Measurements from ENCODE around the gene HEXA. TPM values are rescaled to one million over a fixed set of nuclear protein-coding genes. Genes with fewer than 3 reads are reported as not detected.
"Not testable (repeated sequence)": the region's sequence is repeated elsewhere in the genome, so short reads cannot be mapped to it uniquely, and the experiment has no call there.

Gene HEXA
- total RNA-seq, 2 donors from 2014 or later, result 79.5 to 89.8 TPM

- no peak overlapping the region for H3K27ac ChIP-seq
These were observed 26.9 kb upstream of the HEXA start for GRCh38 chr15:72402726-72403125.

GRCh38 chr15:72398648-72399047 lies 22.8 kb upstream of the HEXA start:
- Histone ChIP-seq H3K4me1 (ENCODE audit: control insufficient read depth in 1 of 2, low read depth in 2 of 2) (no peaks in the 10 kb centered on the region), H3K27me3 (replicated peaks; ENCODE audit: insufficient read depth) (no peaks in the 10 kb centered on the region), H3K9me3 (no peaks in the 10 kb centered on the region), H3K36me3 (no peaks in the 10 kb centered on the region), H3K27ac (no peak overlapping the region), H3K4me3 (no peak overlapping the region)
- TF ChIP-seq, protein P1, sequence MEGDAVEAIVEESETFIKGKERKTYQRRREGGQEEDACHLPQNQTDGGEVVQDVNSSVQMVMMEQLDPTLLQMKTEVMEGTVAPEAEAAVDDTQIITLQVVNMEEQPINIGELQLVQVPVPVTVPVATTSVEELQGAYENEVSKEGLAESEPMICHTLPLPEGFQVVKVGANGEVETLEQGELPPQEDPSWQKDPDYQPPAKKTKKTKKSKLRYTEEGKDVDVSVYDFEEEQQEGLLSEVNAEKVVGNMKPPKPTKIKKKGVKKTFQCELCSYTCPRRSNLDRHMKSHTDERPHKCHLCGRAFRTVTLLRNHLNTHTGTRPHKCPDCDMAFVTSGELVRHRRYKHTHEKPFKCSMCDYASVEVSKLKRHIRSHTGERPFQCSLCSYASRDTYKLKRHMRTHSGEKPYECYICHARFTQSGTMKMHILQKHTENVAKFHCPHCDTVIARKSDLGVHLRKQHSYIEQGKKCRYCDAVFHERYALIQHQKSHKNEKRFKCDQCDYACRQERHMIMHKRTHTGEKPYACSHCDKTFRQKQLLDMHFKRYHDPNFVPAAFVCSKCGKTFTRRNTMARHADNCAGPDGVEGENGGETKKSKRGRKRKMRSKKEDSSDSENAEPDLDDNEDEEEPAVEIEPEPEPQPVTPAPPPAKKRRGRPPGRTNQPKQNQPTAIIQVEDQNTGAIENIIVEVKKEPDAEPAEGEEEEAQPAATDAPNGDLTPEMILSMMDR (IDR thresholded peaks at IDR 0.05), result no peak
- no peak for DNase-seq (ENCODE audit: low spot score)
- ATAC-seq (ENCODE audit: insufficient number of reproducible peaks, low FRiP score, low read depth), result no peak

More at GRCh38 chr15:72402726-72403125, 26.9 kb upstream of the HEXA start:
- Histone ChIP-seq H3K36me3 (no peaks in the 10 kb centered on the region), H3K9me3 (no peaks in the 10 kb centered on the region), H3K4me1 (ENCODE audit: control insufficient read depth in 1 of 2, low read depth in 2 of 2) (no peaks in the 10 kb centered on the region), H3K27me3 (replicated peaks; ENCODE audit: insufficient read depth) (no peaks in the 10 kb centered on the region), H3K4me3 (no peak overlapping the region)
- TF ChIP-seq, protein P1 (IDR thresholded peaks at IDR 0.05), result no peak
- ATAC-seq (ENCODE audit: insufficient number of reproducible peaks, low FRiP score, low read depth) (no peak), DNase-seq (ENCODE audit: low spot score) (no peak)

- Histone ChIP-seq H3K27me3 (replicated peaks; ENCODE audit: insufficient read depth) (no peaks in the 10 kb centered on the region), H3K9me3 (no peaks in the 10 kb centered on the region), H3K36me3 (no peaks in the 10 kb centered on the region), H3K4me1 (ENCODE audit: control insufficient read depth in 1 of 2, low read depth in 2 of 2) (no peaks in the 10 kb centered on the region), H3K4me3 (no peak within 1 kb of the TSS), H3K27ac (no peak within 1 kb of the TSS)
- DNase-seq (ENCODE audit: low spot score) (no peak), ATAC-seq (ENCODE audit: insufficient number of reproducible peaks, low FRiP score, low read depth) (no peak)
- TF ChIP-seq, protein P1 (IDR thresholded peaks at IDR 0.05), result no peak
These were observed 22.2 kb upstream of the HEXA start, which contains the start of gene TMEM202 for GRCh38 chr15:72397796-72398588. TSS of gene TMEM202 (plus strand) at chr15:72398305. CDS start at chr15:72398327, 22 bp downstream.

GRCh38 chr15:72396331-72396730 lies 20.5 kb upstream of the HEXA start:
- H3K27ac ChIP-seq; H3K4me1 ChIP-seq (ENCODE audit: control insufficient read depth in 1 of 2, low read depth in 2 of 2); DNase-seq (ENCODE audit: low spot score); ATAC-seq (ENCODE audit: insufficient number of reproducible peaks, low FRiP score, low read depth); H3K27me3 ChIP-seq (replicated peaks; ENCODE audit: insufficient read depth); H3K4me3 ChIP-seq; H3K36me3 ChIP-seq; H3K9me3 ChIP-seq: not testable (repeated sequence)

DNA sequence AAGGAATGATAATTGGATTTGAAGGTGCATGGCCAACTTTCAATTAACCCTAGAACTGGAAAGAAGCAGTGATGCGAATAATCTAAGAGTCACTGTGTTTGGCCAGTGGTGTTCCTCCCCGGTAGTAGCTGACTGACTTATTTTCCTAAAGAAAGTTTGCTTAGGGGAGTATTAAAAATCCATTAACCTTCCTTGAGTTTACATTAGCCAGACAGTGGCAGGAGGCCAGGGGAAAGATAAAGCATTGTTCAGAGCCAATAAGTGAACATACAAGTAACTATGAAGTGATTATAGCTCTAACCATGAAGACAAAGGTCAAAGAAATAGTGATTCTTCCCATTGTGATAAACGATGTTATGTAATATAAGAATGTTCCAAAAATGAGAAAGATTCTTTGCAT lies 13.4 kb upstream of the HEXA start:
- H3K9me3 ChIP-seq, result no peaks in the 10 kb centered on the region

More for the DNA sequence above, 13.4 kb upstream of the HEXA start:
- H3K36me3 ChIP-seq, result no peaks in the 10 kb centered on the region
- no peaks in the 10 kb centered on the region for H3K4me1 ChIP-seq (ENCODE audit: control insufficient read depth in 1 of 2, low read depth in 2 of 2)
- TF ChIP-seq, protein P1 (IDR thresholded peaks at IDR 0.05), result no peak
- H3K4me3 ChIP-seq, result no peak overlapping the region
- H3K27ac ChIP-seq, result no peak overlapping the region
- ATAC-seq (ENCODE audit: insufficient number of reproducible peaks, low FRiP score, low read depth) (no peak), DNase-seq (ENCODE audit: low spot score) (no peak)
- no peaks in the 10 kb centered on the region for H3K27me3 ChIP-seq (replicated peaks; ENCODE audit: insufficient read depth)
